ENCODE data around the gene NR2C2. TPM values are rescaled to one million over a fixed set of nuclear protein-coding genes. Genes with fewer than 3 reads are reported as not detected.

The NR2C2 gene
- total and polyA plus RNA-seq, 10 of the 15 experiments (the other 5 are each of a cell fraction or from before 2014, with no cell fraction given), result 2.7 to 30.3 (median 18.3) TPM

- TF ChIP-seq ZBTB11 (CRISPR knock-in tag; IDR thresholded peaks at IDR 0.05), result no peak
- TF ChIP-seq PAX8 (IDR thresholded peaks at IDR 0.05), result no peak
- no peak for TF ChIP-seq USF1 (IDR thresholded peaks at IDR 0.05; ENCODE audit: borderline replicate concordance, extremely low read length, insufficient read depth, low read depth, low read length)
- TF ChIP-seq HSF1 (IDR thresholded peaks at IDR 0.05; ENCODE audit: low read depth, low read length), result no peak
- peak in 1 of 2 experiments; percentile 36; a peak in 1 of 4 replicates for TF ChIP-seq EP300 (IDR thresholded peaks at IDR 0.05; ENCODE audit: borderline replicate concordance in 1 of 2, control insufficient read depth in 1 of 2, low read depth in 2 of 2, low read length in 2 of 2)
- no peak for TF ChIP-seq NFIC (IDR thresholded peaks at IDR 0.05; ENCODE audit: low read depth, low read length)
- TF ChIP-seq POLR2A (IDR thresholded peaks at IDR 0.05; ENCODE audit: low read depth, low read length), result peak; percentile 66
- TF ChIP-seq ZNF592 (IDR thresholded peaks at IDR 0.05), result 0 out of 2 replicates have a peak, but pooled peaks have one; percentile 18
- peak; percentile 87 for TF ChIP-seq ZNF207 (IDR thresholded peaks at IDR 0.05; ENCODE audit: borderline replicate concordance)
- no peak for TF ChIP-seq EZH2 (IDR thresholded peaks at IDR 0.05; ENCODE audit: borderline replicate concordance, control insufficient read depth, low read depth, low read length)
- no peak for TF ChIP-seq CHD1 (IDR thresholded peaks at IDR 0.05; ENCODE audit: low read depth, low read length)
- TF ChIP-seq PAX5 (IDR thresholded peaks at IDR 0.05; ENCODE audit: borderline replicate concordance, low read depth, low read length), result no peak
- TF ChIP-seq BCLAF1 (IDR thresholded peaks at IDR 0.05), result no peak
- TF ChIP-seq ZNF622 (IDR thresholded peaks at IDR 0.05), result no peak
- TF ChIP-seq SPI1 (IDR thresholded peaks at IDR 0.05; ENCODE audit: borderline replicate concordance, insufficient read depth, low read depth, low read length), result peak; percentile 35; the same call in 1 of the 2 replicates
Measured at GRCh38 chr3:14947886-14948608, 664 bp downstream of the NR2C2 start (continued).
